GM18502 (cell line): Measurements from ENCODE around the gene PCGF1.

Experiments
- ATAC-seq: cut with Tn5 transposase; IDR thresholded peaks from one replicate; pipeline ENCODE4 v1.9.1; 2021; ENCODE audit warnings: mild to moderate bottlenecking; ENCODE audit not compliant: unreplicated experiment, poor library complexity

Gene PCGF1

GRCh38 chr2:74516650-74517049 is 9.2 kb upstream of the PCGF1 start:
- no peak for ATAC-seq

- peak; percentile 85 for ATAC-seq
Measured at GRCh38 chr2:74515981-74516633, 8.6 kb upstream of the PCGF1 start.

GRCh38 chr2:74515271-74515980 is 7.9 kb upstream of the PCGF1 start:
- no peak for ATAC-seq

DNA sequence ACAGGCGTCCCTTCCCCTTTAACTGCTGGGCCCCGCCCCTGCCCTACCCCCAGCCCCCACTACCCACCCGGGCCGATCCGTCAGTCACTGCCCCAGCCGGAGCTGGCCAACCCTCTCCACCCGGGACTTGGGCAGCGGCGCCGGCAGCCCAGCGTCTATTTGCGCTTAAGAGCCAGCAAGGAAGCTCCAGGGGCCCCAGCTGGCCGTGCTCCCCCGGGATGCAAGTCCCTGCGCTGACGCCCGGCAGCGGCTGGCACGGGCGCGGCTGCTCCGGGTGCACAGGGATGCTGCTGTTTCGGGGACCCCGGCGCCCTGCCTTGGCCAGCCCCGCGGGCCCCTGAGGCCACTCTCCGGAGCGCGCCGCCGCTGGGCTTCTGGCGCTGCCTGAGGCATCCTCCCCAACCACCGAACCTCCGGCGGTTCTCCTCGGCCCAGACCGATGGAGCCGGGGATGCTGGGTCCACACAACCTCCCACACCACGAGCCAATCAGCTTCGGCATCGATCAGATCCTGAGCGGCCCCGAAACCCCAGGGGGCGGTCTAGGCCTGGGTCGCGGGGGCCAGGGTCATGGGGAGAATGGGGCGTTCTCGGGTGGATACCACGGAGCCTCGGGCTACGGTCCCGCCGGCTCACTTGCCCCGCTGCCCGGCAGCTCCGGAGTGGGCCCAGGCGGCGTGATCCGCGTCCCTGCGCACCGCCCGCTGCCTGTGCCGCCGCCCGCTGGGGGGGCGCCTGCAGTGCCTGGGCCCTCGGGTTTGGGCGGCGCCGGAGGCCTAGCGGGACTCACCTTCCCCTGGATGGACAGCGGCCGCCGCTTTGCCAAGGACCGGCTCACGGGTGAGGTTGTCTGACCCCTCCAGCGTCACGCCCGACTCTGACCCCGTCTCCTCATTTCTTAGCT is 7.1 kb upstream of the PCGF1 start, which contains the start of gene TLX2:
TSS of gene TLX2 (plus strand) at position 83 of the 903 bp plus-strand sequence. CDS start at position 440, 357 bp downstream.
- no peak for ATAC-seq

DNA sequence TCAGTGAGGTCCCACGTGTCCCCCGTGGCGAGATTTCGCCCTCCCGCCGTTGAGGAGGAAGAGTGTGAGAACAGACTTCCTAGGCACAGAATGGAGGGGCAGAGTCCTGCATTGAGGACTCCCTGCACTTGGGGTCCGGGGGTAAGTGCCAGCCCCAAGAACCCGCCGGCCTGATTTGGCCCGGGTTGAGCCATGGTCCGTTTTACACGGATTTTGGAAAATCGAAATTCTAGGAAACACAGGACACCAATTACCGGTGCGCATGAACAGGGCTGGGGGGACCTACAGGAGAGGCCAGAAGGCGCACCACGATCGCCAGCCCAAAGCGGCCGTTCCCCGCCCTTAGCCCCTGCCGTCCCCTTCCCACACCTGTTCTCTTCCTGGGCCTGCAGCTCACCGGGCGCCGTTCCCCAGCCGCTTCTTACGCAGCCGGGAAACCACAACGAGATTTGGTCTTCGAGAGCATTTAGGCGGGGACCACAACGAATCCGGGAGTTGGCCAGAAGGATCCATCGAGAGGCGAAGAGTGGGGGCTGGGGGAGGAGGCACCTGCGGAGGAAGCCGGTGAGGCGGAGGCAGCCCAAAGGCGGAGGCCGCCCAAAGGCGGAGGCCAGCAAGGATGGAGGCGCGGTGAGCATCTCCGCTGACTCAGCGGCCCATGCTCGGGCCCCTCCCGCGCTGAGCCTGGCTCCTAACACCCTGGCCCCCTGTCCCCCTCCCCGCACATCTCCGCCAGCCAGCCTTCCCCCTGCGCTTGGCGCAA is 6.3 kb upstream of the PCGF1 start:
- no peak for ATAC-seq

GRCh38 chr2:74512744-74513604 is 5.5 kb upstream of the PCGF1 start:
- ATAC-seq: no peak

- no peak for ATAC-seq
Measured at GRCh38 chr2:74511104-74511989, 3.9 kb upstream of the PCGF1 start.

- ATAC-seq: no peak
Measured at GRCh38 chr2:74510272-74510671, 2.8 kb upstream of the PCGF1 start.

DNA sequence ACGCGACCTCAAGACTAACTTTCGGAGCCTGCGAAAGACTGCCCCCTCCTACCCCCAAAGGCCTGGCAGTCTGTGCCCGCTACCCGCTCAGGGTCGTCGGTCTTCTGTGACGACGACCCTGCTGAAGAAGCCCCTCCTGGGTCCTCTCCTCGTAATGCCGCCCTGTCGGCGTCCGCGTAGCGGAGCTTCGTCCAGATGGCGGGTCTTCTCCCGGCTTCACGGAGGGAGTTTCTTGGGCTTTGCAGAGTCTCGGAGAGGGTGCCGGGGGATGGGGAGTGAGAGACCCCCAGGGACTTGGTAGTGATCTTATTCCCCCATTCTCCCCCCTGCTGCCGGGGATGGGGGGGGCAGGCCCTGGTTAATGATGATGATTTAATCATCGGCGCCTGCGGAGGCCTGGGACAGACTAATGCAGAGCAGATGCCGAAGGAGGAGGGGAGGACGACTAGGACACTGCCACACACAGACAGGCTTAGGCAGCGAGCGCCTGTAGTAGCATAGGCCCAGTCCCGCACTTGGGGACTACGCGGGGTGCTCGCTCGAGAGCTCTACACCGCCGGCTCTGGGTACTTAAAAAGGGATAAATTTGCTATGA is 528 bp upstream of the PCGF1 start:
- no peak for ATAC-seq

- ATAC-seq: no peak
Measured at GRCh38 chr2:74505448-74506246, 1.8 kb downstream of the PCGF1 start.

DNA sequence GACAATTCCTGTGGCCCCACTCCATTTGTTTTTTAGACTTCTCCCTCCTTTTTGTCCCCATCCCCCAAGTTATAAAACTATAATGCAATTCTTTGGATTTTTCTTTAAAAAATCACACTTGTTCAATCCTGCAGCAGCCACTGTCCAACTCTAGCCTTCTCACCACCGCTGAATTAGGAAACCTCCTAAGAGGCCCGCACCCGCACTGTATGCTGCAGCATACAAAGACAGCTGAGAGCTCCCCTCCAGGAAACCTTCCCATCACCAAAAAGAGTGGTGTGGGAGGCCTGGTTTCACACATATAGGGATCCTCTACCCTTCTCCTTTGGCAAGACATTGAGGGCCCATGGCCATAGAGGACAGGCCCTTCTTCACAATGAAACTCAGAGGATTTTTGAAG is 2.9 kb downstream of the PCGF1 start:
- no peak for ATAC-seq

DNA sequence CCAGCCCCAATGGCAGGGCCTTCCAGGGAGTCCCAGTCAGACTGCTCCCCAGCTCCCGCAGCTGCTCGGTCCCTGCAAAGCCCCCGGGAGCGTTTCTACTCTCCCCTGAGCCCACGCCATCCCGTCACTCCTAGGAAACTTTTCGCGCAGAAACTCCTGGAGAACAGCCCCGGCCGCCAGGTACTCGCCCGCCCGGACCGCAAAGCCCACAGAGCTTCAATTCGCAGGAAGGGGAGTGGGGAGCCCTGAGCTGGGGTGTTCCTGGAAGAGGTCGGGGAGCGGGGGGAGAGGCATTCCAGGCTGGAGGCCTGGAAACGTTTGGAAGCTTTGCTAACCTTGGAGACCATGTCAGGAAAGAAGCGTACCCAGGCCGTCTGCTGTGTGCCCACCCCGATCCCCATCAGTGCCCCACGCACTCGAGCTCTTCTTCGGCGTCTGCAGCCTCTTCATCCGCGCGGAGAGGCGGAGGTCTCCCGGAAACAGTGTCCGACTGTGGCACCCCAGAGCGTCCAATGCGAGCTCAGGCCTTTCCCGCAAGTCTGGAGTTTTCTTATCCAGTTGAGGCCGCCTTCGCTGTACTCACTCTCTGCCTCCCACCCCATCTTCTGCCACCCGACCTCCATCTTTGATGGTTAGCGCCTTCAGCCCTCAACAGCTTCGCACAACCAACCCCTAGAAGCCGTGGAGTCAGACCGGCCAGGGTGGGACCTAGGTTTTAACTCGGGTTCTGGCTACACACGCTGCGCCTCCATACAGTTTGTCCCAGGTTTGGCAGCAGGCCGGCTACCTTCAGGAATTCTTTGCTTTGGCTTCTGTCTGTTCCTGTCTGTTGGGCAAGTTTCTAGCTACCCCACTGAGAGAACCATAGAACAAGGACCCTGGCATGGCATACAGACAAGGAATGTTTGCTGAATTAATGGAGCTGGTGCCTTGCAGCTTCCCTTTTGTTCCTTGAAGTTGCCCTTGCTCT is 3.7 kb downstream of the PCGF1 start:
- ATAC-seq: no peak

DNA sequence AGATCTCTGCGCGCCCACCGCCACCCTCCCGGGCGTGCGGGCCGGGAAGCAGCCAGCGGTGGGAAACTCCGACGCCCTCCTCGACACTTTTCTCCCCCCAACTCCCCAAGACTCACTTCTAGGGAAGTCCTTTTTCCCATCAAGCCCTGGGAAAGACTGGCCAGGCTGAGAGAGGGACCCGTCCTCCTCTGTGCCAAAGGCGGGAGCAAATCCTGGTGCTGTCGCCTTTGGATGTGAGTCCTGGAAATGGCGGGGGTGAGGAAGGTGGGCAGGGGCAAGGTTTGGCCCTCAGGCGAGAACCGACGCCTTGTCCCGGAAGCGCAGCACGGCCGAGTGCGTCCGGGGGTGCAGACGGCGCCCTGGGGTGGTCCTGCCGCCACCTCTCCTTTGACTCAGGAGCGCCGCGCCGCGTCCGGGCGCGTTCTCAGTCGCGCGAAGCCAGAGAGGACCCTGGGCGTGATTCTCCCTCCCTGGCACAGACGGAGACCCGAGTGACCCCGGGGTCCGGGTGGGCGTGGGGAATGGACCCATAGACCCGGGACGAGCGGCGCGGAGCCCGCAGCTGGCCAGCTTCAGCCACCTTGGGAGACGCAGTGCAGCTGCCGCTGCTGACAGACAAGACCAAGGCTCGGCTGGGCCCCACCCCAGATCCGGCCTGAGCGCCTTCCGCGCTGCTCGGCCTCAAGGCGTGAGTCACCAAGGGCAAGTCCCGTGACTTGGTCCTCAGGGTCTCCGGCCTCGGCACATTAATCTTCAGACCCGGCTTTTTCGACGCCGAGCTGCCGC is 4.6 kb downstream of the PCGF1 start:
- ATAC-seq: peak; percentile 40

- no peak for ATAC-seq
Measured at GRCh38 chr2:74502147-74502719, 5.3 kb downstream of the PCGF1 start.
